Measurements from ENCODE around the gene SIT1. TPM values are rescaled to one million over a fixed set of nuclear protein-coding genes. Genes with fewer than 3 reads are reported as not detected.

SIT1 gene
- total RNA-seq, 1 donor from 2014 or later = not detected

DNA sequence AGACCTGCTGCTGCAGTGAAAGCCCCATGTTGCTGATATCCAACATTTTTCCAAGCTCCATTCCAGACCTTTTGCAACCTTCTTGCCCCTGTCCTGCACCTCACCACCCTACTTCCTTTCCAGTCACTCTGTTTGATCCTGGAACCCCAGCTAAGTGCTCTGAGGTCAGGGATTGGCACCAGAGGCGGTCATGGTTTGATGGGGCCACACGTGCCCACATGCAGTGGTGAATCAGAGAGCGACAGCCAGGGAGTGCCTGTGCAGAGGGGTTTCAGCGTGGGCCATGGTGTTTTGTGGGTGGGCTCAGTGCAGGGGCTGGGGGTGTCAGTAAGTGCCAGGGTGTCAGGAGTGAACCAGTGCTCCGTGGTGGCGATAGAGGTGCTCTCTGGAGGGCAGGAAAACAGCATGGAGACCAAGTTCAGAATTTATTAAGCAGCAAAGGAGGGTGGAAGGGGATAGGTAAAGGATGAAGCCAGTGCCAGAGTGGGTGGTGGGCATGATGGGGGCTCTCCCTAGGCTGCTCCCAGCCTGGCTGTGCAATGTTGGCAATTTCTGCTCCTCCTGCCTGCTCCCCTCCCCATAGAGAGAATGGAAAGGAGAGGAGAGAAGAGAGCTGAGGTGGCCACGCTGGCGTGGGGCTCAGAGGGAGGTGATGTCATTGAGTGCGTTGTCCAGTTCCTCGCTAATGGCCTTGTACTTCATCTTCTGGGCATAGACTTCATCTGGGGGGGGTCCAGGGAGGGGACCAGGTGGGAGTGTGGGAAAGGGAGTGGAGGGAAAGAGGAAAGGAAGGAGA is 32.0 kb upstream of the SIT1 start:
- no peaks in the 10 kb centered on the region for H3K27me3 Mint-ChIP-seq (ENCODE audit: low read depth, unreplicated experiment)
- H3K79me2 ChIP-seq (ENCODE audit: insufficient read depth, low read length) = peaks cover 40% of the 10 kb centered on the region
- no peaks in the 10 kb centered on the region for H3K9me3 ChIP-seq (ENCODE audit: insufficient read depth, low read depth, low read length)
- no peak overlapping the region for H2AFZ ChIP-seq (ENCODE audit: low read depth, low read length)
- H3K4me1 Mint-ChIP-seq (ENCODE audit: low read depth, unreplicated experiment) = peaks cover 63% of the 10 kb centered on the region
- H3K27ac Mint-ChIP-seq (ENCODE audit: unreplicated experiment) = peak overlapping the region; percentile 37
- no peaks in the 10 kb centered on the region for H3K27me3 ChIP-seq (ENCODE audit: insufficient read depth, low read length)
- DNase-seq (ENCODE audit: low read depth) = no peak
- H3K4me1 ChIP-seq (ENCODE audit: insufficient read depth, low read length) = peaks cover 57% of the 10 kb centered on the region
- H3K4me3 Mint-ChIP-seq (ENCODE audit: unreplicated experiment) = peak overlapping the region; percentile 94
- TF ChIP-seq, protein P1, sequence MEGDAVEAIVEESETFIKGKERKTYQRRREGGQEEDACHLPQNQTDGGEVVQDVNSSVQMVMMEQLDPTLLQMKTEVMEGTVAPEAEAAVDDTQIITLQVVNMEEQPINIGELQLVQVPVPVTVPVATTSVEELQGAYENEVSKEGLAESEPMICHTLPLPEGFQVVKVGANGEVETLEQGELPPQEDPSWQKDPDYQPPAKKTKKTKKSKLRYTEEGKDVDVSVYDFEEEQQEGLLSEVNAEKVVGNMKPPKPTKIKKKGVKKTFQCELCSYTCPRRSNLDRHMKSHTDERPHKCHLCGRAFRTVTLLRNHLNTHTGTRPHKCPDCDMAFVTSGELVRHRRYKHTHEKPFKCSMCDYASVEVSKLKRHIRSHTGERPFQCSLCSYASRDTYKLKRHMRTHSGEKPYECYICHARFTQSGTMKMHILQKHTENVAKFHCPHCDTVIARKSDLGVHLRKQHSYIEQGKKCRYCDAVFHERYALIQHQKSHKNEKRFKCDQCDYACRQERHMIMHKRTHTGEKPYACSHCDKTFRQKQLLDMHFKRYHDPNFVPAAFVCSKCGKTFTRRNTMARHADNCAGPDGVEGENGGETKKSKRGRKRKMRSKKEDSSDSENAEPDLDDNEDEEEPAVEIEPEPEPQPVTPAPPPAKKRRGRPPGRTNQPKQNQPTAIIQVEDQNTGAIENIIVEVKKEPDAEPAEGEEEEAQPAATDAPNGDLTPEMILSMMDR (IDR thresholded peaks at IDR 0.05; ENCODE audit: insufficient read depth, low read depth, low read length) = no peak
- TF ChIP-seq EZH2 (IDR thresholded peaks at IDR 0.05; ENCODE audit: insufficient read depth, low read length) = no peak
- no peaks in the 10 kb centered on the region for H3K9me3 Mint-ChIP-seq (ENCODE audit: unreplicated experiment)
- peaks cover 82% of the 10 kb centered on the region for H4K20me1 ChIP-seq (ENCODE audit: insufficient read depth, low read length)
- H3K36me3 Mint-ChIP-seq (ENCODE audit: low read depth, unreplicated experiment) = peaks cover 34% of the 10 kb centered on the region
- H3K4me2 ChIP-seq (ENCODE audit: low read length) = peak overlapping the region; percentile 100
- H3K36me3 ChIP-seq (ENCODE audit: insufficient read depth, low read length) = peaks cover 51% of the 10 kb centered on the region
- H3K4me3 ChIP-seq (ENCODE audit: insufficient read depth, low read depth, low read length) = no peak overlapping the region
- no peak overlapping the region for H3K27ac ChIP-seq (ENCODE audit: low read depth, low read length)
- FAIRE-seq = no peak
- peak overlapping the region; percentile 28 for H3K9ac ChIP-seq (ENCODE audit: low read length)

GRCh38 chr9:35682051-35682450 is 31.3 kb upstream of the SIT1 start:
- H3K9me3 ChIP-seq (ENCODE audit: insufficient read depth, low read depth, low read length) = no peaks in the 10 kb centered on the region
- FAIRE-seq = no peak
- Mint-ChIP-seq H3K36me3 (ENCODE audit: low read depth, unreplicated experiment) (peaks cover 30% of the 10 kb centered on the region), H3K27ac (ENCODE audit: unreplicated experiment) (peak overlapping the region; percentile 37), H3K27me3 (ENCODE audit: low read depth, unreplicated experiment) (no peaks in the 10 kb centered on the region), H3K4me1 (ENCODE audit: low read depth, unreplicated experiment) (peaks cover 57% of the 10 kb centered on the region), H3K9me3 (ENCODE audit: unreplicated experiment) (no peaks in the 10 kb centered on the region), H3K4me3 (ENCODE audit: unreplicated experiment) (peak overlapping the region; percentile 74)
- peak overlapping the region; percentile 100 for H3K4me2 ChIP-seq (ENCODE audit: low read length)
- DNase-seq (ENCODE audit: low read depth) = no peak
- H2AFZ ChIP-seq (ENCODE audit: low read depth, low read length) = no peak overlapping the region
- peaks cover 76% of the 10 kb centered on the region for H4K20me1 ChIP-seq (ENCODE audit: insufficient read depth, low read length)
- peaks cover 50% of the 10 kb centered on the region for H3K4me1 ChIP-seq (ENCODE audit: insufficient read depth, low read length)
- H3K36me3 ChIP-seq (ENCODE audit: insufficient read depth, low read length) = peaks cover 45% of the 10 kb centered on the region
- peak overlapping the region; percentile 7 for H3K9ac ChIP-seq (ENCODE audit: low read length)
- no peak overlapping the region for H3K4me3 ChIP-seq (ENCODE audit: insufficient read depth, low read depth, low read length)
- TF ChIP-seq, protein P1 (IDR thresholded peaks at IDR 0.05; ENCODE audit: insufficient read depth, low read depth, low read length) = no peak
- no peak for TF ChIP-seq EZH2 (IDR thresholded peaks at IDR 0.05; ENCODE audit: insufficient read depth, low read length)
- no peaks in the 10 kb centered on the region for H3K27me3 ChIP-seq (ENCODE audit: insufficient read depth, low read length)
- peaks cover 34% of the 10 kb centered on the region for H3K79me2 ChIP-seq (ENCODE audit: insufficient read depth, low read length)
- H3K27ac ChIP-seq (ENCODE audit: low read depth, low read length) = no peak overlapping the region

Measured in astrocyte (in vitro differentiated cells and primary cell).